ENCODE measurements around the gene MARCHF2.

GRCh38 chr19:8488365-8488764, 75.3 kb downstream of the MARCHF2 start:
- TF ChIP-seq CTCF (conservative IDR thresholded peaks at IDR 0.05; ENCODE audit: low read depth, low read length) = no peak
- TF ChIP-seq EZH2 (IDR thresholded peaks at IDR 0.05; ENCODE audit: low read length, unreplicated experiment) = no peak
- TF ChIP-seq EZH2phosphoT487 (IDR thresholded peaks at IDR 0.05; ENCODE audit: borderline replicate concordance, low read length) = no peak

Data from PC-3 (cell line).